MM.1S (cell line): ENCODE results near the gene MBP.

ENCODE experiments used
- CTCF ChIP-seq: fragments of 300-600 bp; sonication (generic); IDR thresholded peaks from 2 replicates; pipeline ENCODE4 v1.5.1; 2016; ENCODE audit warnings: antibody characterized with exemption, low read length, mixed read lengths
- EZH2 ChIP-seq: fragments of 300-600 bp; sonication (generic); optimal IDR thresholded peaks from 2 replicates; pipeline ENCODE3; 2017; ENCODE audit warnings: low read depth, mild to moderate bottlenecking, antibody characterized with exemption, low read length, mixed read lengths

GRCh38 chr18:77112747-77113092 is 19.9 kb downstream of the MBP start:
- TF ChIP-seq EZH2 (no peak), CTCF (no peak)
